ENCODE data around the gene ACOT7. TPM values are rescaled to one million over a fixed set of nuclear protein-coding genes. Genes with fewer than 3 reads are reported as not detected.
A peak's percentile ranks its signal among the peaks of the same experiment; 100 is the strongest.

Gene ACOT7
- total RNA-seq, 1 experiment from 2014 or later = 36.2 TPM

DNA sequence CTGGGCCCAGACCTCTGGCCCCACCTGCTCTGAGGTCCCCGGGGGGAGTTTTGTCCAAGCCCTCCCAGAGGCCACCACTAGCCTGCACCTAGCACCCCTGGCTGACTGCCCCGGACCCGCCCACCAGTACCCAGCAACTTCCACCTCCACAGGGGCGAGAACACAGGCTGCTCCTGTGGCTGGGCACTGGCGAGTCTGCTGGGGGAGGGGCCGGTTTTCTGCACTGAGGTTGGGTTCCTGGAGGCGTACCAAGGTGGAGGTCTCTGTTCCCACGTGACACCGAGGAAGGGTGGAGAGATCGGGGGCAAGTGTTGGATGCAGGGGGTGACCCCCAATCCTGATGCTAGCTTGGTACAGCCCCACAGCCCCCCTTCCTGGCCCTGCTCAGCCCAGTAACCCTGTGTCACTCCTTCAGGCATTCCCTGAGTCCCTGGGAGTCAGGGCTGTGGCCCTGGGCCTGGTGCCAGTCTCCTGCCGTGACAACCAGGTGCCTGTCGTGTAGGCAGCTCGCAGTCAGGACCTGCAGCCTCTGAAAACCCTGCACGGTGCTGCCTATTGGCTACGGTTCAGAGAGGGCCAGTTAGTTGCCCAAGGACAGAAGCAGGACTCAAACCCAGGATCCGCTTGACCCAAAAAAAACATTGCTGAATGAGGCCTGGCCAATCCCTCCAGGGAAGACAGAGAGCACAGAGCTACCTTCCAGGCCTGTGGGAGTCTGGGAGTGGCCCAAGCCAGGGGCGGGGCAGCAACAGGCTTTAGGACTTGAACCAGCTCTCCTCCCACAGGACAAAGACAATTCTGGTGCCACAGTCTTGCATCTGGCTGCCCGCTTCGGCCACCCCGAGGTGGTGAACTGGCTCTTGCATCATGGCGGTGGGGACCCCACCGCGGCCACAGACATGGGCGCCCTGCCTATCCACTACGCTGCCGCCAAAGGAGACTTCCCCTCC, 34.1 kb upstream of the ACOT7 start:
- Mint-ChIP-seq H3K4me1 (ENCODE audit: low read depth, unreplicated experiment) (no peaks in the 10 kb centered on the region), H3K27me3 (ENCODE audit: unreplicated experiment) (peaks cover 35% of the 10 kb centered on the region), H3K4me3 (ENCODE audit: low read depth, unreplicated experiment) (no peak overlapping the region), H3K27ac (ENCODE audit: unreplicated experiment) (no peak overlapping the region), H3K36me3 (ENCODE audit: insufficient read depth, unreplicated experiment) (peaks cover 5% of the 10 kb centered on the region), H3K9me3 (ENCODE audit: low read depth, unreplicated experiment) (no peaks in the 10 kb centered on the region)
- intact Hi-C loops (cut with micrococcal nuclease; ENCODE audit: unreplicated experiment) = no loop called here
- BruUV-seq (replicated peaks) = no TSS peak
- peak; percentile 52 for DNase-seq
- TF ChIP-seq, protein P1, sequence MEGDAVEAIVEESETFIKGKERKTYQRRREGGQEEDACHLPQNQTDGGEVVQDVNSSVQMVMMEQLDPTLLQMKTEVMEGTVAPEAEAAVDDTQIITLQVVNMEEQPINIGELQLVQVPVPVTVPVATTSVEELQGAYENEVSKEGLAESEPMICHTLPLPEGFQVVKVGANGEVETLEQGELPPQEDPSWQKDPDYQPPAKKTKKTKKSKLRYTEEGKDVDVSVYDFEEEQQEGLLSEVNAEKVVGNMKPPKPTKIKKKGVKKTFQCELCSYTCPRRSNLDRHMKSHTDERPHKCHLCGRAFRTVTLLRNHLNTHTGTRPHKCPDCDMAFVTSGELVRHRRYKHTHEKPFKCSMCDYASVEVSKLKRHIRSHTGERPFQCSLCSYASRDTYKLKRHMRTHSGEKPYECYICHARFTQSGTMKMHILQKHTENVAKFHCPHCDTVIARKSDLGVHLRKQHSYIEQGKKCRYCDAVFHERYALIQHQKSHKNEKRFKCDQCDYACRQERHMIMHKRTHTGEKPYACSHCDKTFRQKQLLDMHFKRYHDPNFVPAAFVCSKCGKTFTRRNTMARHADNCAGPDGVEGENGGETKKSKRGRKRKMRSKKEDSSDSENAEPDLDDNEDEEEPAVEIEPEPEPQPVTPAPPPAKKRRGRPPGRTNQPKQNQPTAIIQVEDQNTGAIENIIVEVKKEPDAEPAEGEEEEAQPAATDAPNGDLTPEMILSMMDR (IDR thresholded peaks at IDR 0.05; ENCODE audit: unreplicated experiment) = no peak
- CTCF ChIA-PET = no interaction called here

DNA sequence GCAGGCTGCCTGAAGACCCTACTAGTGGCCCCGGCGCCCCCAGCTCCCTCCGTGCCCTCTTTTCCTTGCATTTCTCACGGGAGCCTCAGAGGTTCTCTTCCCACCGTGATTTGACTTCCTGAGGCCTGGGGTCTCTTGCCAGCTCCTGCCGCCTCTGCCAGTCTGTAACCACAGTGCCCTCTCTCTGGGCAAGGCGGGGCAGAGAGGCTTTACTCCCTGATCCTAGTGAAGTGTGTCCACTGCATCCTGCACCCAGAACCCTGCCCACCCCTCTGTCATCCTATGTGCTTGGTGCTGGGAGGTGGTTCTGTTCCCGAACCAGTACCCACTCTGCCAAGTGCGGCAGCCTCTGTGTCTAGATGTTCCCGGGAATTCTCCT, 33.4 kb upstream of the ACOT7 start:
- Mint-ChIP-seq H3K27ac (ENCODE audit: unreplicated experiment) (no peak overlapping the region), H3K36me3 (ENCODE audit: insufficient read depth, unreplicated experiment) (peaks cover 5% of the 10 kb centered on the region), H3K27me3 (ENCODE audit: unreplicated experiment) (peaks cover 43% of the 10 kb centered on the region), H3K4me3 (ENCODE audit: low read depth, unreplicated experiment) (no peak overlapping the region), H3K9me3 (ENCODE audit: low read depth, unreplicated experiment) (no peaks in the 10 kb centered on the region), H3K4me1 (ENCODE audit: low read depth, unreplicated experiment) (no peaks in the 10 kb centered on the region)
- CTCF ChIA-PET = no interaction called here
- TF ChIP-seq, protein P1 (IDR thresholded peaks at IDR 0.05; ENCODE audit: unreplicated experiment) = no peak
- no TSS peak for BruUV-seq (replicated peaks)
- intact Hi-C loops (cut with micrococcal nuclease; ENCODE audit: unreplicated experiment) = no loop called here
- DNase-seq = no peak

DNA sequence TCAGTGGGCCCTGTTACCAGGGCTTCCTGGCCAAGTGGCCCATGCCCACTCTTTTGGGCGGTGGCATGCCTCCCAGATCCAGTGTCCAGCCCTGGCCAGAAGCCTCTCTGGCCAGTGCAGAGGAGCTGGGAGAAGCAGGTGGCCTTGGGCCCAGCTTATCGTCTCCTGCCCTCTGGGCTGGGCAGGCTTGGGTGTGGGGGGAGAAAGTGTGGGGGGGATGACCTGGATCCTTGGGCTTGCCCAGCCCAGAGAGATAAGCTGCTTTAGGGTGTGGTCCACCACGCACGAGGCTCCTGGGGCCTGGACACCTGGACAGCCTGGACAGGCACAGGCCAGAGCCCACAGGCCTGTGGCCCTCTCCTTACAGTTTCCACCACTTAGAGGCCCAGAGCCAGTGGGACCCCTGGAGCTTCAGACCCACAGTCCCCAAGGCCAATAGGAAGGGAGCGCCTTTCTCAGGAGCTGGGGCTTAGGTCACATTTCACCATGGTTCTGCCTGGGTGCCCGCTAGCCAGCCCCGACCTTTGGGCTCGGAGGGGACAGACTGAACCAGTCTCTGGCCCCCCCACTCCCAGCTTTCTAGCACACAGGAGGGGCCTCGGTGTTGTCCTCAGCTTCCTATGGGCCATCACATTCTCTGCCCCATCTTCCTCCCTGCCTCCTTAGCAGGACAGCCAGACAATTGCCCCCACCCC, 32.9 kb upstream of the ACOT7 start:
- Mint-ChIP-seq H3K4me1 (ENCODE audit: low read depth, unreplicated experiment) (no peaks in the 10 kb centered on the region), H3K27me3 (ENCODE audit: unreplicated experiment) (peaks cover 47% of the 10 kb centered on the region), H3K9me3 (ENCODE audit: low read depth, unreplicated experiment) (no peaks in the 10 kb centered on the region), H3K27ac (ENCODE audit: unreplicated experiment) (no peak overlapping the region), H3K4me3 (ENCODE audit: low read depth, unreplicated experiment) (no peak overlapping the region), H3K36me3 (ENCODE audit: insufficient read depth, unreplicated experiment) (peaks cover 5% of the 10 kb centered on the region)
- BruUV-seq (replicated peaks) = no TSS peak
- TF ChIP-seq, protein P1 (IDR thresholded peaks at IDR 0.05; ENCODE audit: unreplicated experiment) = no peak
- CTCF ChIA-PET = interaction anchor here (0.6 kb wide), 1 partner anchor 9 kb away, joined by 3 read pairs; no protein-coding TSS in a partner anchor
- intact Hi-C loops (cut with micrococcal nuclease; ENCODE audit: unreplicated experiment) = no loop called here
- no peak for DNase-seq

DNA sequence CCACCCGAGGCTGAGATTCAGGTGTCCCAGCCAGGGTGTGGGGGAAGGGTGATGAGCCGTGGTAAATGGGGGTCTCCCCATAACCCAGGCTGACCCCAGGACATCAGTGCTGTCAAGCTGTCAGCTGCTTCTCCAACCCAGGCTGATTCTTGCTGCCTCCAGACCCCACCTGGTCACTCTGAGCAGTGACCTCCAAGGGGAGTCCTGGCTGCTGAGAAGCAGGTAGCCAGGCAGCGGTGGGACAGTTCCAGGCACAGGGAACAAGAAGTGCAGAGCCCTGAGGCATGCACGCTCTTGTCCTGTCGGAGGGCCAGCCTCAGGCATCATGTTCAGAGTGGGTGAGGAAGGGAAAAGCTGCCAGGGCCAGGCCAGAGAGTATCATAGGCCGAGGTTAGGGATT, 32.1 kb upstream of the ACOT7 start:
- no peak overlapping the region for H3K27ac Mint-ChIP-seq (ENCODE audit: unreplicated experiment)
- CTCF ChIA-PET = interaction anchor here (0.6 kb wide), 1 partner anchor 9 kb away, joined by 3 read pairs; no protein-coding TSS in a partner anchor
- no peaks in the 10 kb centered on the region for H3K4me1 Mint-ChIP-seq (ENCODE audit: low read depth, unreplicated experiment)
- BruUV-seq (replicated peaks) = no TSS peak
- TF ChIP-seq, protein P1 (IDR thresholded peaks at IDR 0.05; ENCODE audit: unreplicated experiment) = no peak
- DNase-seq = no peak
- H3K9me3 Mint-ChIP-seq (ENCODE audit: low read depth, unreplicated experiment) = no peaks in the 10 kb centered on the region
- no peak overlapping the region for H3K4me3 Mint-ChIP-seq (ENCODE audit: low read depth, unreplicated experiment)
- peaks cover 5% of the 10 kb centered on the region for H3K36me3 Mint-ChIP-seq (ENCODE audit: insufficient read depth, unreplicated experiment)
- peaks cover 46% of the 10 kb centered on the region for H3K27me3 Mint-ChIP-seq (ENCODE audit: unreplicated experiment)
- intact Hi-C loops (cut with micrococcal nuclease; ENCODE audit: unreplicated experiment) = no loop called here
